PC-9 (cell line): ENCODE results near the gene GSX2.

Experiments used
- CTCF ChIP-seq: fragments of 200-600 bp; sonication (generic); conservative IDR thresholded peaks from 2 replicates; pipeline ENCODE4 v1.6.1; 2017; ENCODE audit warnings: mixed run types, antibody characterized with exemption, mild to moderate bottlenecking, moderate library complexity
- EZH2 ChIP-seq: fragments of 200-600 bp; sonication (generic); IDR thresholded peaks from 2 replicates; pipeline ENCODE4 v1.8.0; 2017; ENCODE audit warnings: antibody characterized with exemption, low read depth

GRCh38 chr4:54144661-54145171 lies 44.8 kb downstream of the GSX2 start:
- TF ChIP-seq EZH2: no peak
- no peak for TF ChIP-seq CTCF
